PC-9 (cell line): ENCODE data around the gene ETS1.

Experiments used
- EZH2 ChIP-seq: fragments of 200-600 bp; sonication (generic); IDR thresholded peaks from 2 replicates; pipeline ENCODE4 v1.8.0; 2017; ENCODE audit warnings: antibody characterized with exemption, low read depth
- TF ChIP-seq, protein P1 (sequence below): fragments of 200-600 bp; sonication (generic); conservative IDR thresholded peaks from 2 replicates; pipeline ENCODE4 v1.6.1; 2017; ENCODE audit warnings: mixed run types, antibody characterized with exemption, mild to moderate bottlenecking, moderate library complexity

DNA sequence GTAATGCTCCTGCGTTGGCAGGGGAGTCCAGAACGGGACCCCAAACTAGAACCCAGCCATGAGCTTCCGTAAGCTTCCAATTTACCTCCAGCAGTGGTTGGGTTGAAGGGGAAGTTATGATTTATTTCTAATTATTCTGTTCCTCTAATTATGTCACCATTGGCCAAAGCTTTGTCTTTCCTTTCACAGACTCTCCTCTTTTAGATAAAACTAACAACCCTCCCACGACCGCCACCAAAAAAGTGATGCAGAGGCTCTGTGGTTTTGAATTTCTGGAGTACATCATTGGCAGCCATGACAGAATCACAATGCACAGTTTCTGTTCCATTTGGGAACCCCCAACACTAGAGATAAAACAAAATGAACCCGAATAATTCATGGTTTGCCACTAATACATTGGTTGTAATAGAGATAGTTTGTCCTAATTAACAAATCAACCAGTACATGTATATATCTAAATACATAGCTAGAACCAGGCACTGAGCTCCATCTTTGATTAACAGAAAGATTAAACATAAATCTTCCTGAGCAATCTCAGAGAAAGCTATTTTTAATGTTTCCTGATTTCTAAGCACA lies 64.3 kb downstream of the ETS1 start:
- no peak for TF ChIP-seq EZH2
- TF ChIP-seq, protein P1, sequence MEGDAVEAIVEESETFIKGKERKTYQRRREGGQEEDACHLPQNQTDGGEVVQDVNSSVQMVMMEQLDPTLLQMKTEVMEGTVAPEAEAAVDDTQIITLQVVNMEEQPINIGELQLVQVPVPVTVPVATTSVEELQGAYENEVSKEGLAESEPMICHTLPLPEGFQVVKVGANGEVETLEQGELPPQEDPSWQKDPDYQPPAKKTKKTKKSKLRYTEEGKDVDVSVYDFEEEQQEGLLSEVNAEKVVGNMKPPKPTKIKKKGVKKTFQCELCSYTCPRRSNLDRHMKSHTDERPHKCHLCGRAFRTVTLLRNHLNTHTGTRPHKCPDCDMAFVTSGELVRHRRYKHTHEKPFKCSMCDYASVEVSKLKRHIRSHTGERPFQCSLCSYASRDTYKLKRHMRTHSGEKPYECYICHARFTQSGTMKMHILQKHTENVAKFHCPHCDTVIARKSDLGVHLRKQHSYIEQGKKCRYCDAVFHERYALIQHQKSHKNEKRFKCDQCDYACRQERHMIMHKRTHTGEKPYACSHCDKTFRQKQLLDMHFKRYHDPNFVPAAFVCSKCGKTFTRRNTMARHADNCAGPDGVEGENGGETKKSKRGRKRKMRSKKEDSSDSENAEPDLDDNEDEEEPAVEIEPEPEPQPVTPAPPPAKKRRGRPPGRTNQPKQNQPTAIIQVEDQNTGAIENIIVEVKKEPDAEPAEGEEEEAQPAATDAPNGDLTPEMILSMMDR = no peak
